Measurements from ENCODE around the gene FMNL3. TPM values are rescaled to one million over a fixed set of nuclear protein-coding genes. Genes with fewer than 3 reads are reported as not detected.
"Not testable (repeated sequence)": the region's sequence is repeated elsewhere in the genome, so short reads cannot be mapped to it uniquely, and the experiment has no call there.

FMNL3 gene
- total RNA-seq, 1 donor from 2014 or later = 17.3 TPM

- Mint-ChIP-seq H3K4me1 (peaks cover 24% of the 10 kb centered on the region), H3K27me3 (ENCODE audit: insufficient read depth, low read depth) (peaks cover 12% of the 10 kb centered on the region), H3K9me3 (no peaks in the 10 kb centered on the region), H3K4me3 (peak overlapping the region; percentile 92), H3K27ac (peak overlapping the region; percentile 91), H3K36me3 (peaks cover 12% of the 10 kb centered on the region)
- Histone ChIP-seq H2AFZ (replicated peaks) (no peak overlapping the region), H3K9ac (peak overlapping the region; percentile 81), H3K36me3 (no peaks in the 10 kb centered on the region), H3F3A (ENCODE audit: low read depth) (peaks cover 19% of the 10 kb centered on the region), H4K20me1 (ENCODE audit: low read depth) (peaks cover 54% of the 10 kb centered on the region), H3K27me3 (no peaks in the 10 kb centered on the region), H3K4me2 (peak overlapping the region; percentile 97), H3K79me2 (ENCODE audit: low read depth) (peaks cover 55% of the 10 kb centered on the region), H3K27ac (peak overlapping the region; percentile 62), H3K4me3 (peak overlapping the region; percentile 66), H3K4me1 (peaks cover 13% of the 10 kb centered on the region), H3K9me3 (ENCODE audit: low read depth) (no peaks in the 10 kb centered on the region)
- peak; percentile 84 for DNase-seq (ENCODE audit: low spot score)
- TF ChIP-seq EZH2 (IDR thresholded peaks at IDR 0.05) (no peak), EZH2phosphoT487 (IDR thresholded peaks at IDR 0.05) (no peak), CTCF (IDR thresholded peaks at IDR 0.05) (no peak)
Observed at GRCh38 chr12:49741882-49742620, 34.8 kb upstream of the FMNL3 start.

GRCh38 chr12:49740930-49741881 is 34.0 kb upstream of the FMNL3 start, which contains the start of gene TMBIM6:
Gene TMBIM6 (plus strand): TSS chr12:49741557. CDS start chr12:49752494, 10,937 bp downstream.
- peaks cover 9% of the 10 kb centered on the region for H3K36me3 Mint-ChIP-seq

GRCh38 chr12:49740277-49740676 is 33.1 kb upstream of the FMNL3 start:
- peak overlapping the region; percentile 44 for H2AFZ ChIP-seq (replicated peaks)

More at GRCh38 chr12:49740930-49741881, 34.0 kb upstream of the FMNL3 start, which contains the start of gene TMBIM6:
- H3K4me1 ChIP-seq = peaks cover 13% of the 10 kb centered on the region
- H4K20me1 ChIP-seq (ENCODE audit: low read depth) = peaks cover 45% of the 10 kb centered on the region
- H3K27ac ChIP-seq = peak within 1 kb of the TSS; percentile 62
- peak within 1 kb of the TSS; percentile 91 for H3K27ac Mint-ChIP-seq
- H3K4me1 Mint-ChIP-seq = peaks cover 24% of the 10 kb centered on the region
- H3K9me3 Mint-ChIP-seq = no peaks in the 10 kb centered on the region
- peak within 1 kb of the TSS; percentile 81 for H3K9ac ChIP-seq
- peak within 1 kb of the TSS; percentile 66 for H3K4me3 ChIP-seq
- H3K4me2 ChIP-seq = peak within 1 kb of the TSS; percentile 97
- no peaks in the 10 kb centered on the region for H3K27me3 ChIP-seq
- no peaks in the 10 kb centered on the region for H3K9me3 ChIP-seq (ENCODE audit: low read depth)
- peaks cover 19% of the 10 kb centered on the region for H3F3A ChIP-seq (ENCODE audit: low read depth)
- H2AFZ ChIP-seq (replicated peaks) = peak within 1 kb of the TSS; percentile 74
- peak; percentile 31 for TF ChIP-seq EZH2 (IDR thresholded peaks at IDR 0.05)
- TF ChIP-seq CTCF (IDR thresholded peaks at IDR 0.05) = peak; percentile 94
- TF ChIP-seq EZH2phosphoT487 (IDR thresholded peaks at IDR 0.05) = no peak
- peak; percentile 100 for DNase-seq (ENCODE audit: low spot score)
- peaks cover 9% of the 10 kb centered on the region for H3K27me3 Mint-ChIP-seq (ENCODE audit: insufficient read depth, low read depth)
- no peaks in the 10 kb centered on the region for H3K36me3 ChIP-seq
- peaks cover 46% of the 10 kb centered on the region for H3K79me2 ChIP-seq (ENCODE audit: low read depth)
- H3K4me3 Mint-ChIP-seq = peak within 1 kb of the TSS; percentile 92

GRCh38 chr12:49738721-49739120 is 31.5 kb upstream of the FMNL3 start:
- not testable (repeated sequence) for H2AFZ ChIP-seq (replicated peaks); H3K9me3 ChIP-seq (ENCODE audit: low read depth); DNase-seq (ENCODE audit: low spot score); H3K4me3 ChIP-seq; H3K27me3 ChIP-seq; H3K27ac ChIP-seq; H3K9me3 Mint-ChIP-seq; H3K27ac Mint-ChIP-seq; H3K4me2 ChIP-seq; H3K36me3 Mint-ChIP-seq; H3K9ac ChIP-seq; H3K36me3 ChIP-seq
- Mint-ChIP-seq H3K4me3 (peak overlapping the region; percentile 13), H3K27me3 (ENCODE audit: insufficient read depth, low read depth) (peaks cover 17% of the 10 kb centered on the region), H3K4me1 (peaks cover 15% of the 10 kb centered on the region)
- H3K4me1 ChIP-seq = peaks cover 13% of the 10 kb centered on the region
- peaks cover 19% of the 10 kb centered on the region for H3F3A ChIP-seq (ENCODE audit: low read depth)
- peaks cover 20% of the 10 kb centered on the region for H4K20me1 ChIP-seq (ENCODE audit: low read depth)
- peaks cover 22% of the 10 kb centered on the region for H3K79me2 ChIP-seq (ENCODE audit: low read depth)

More at GRCh38 chr12:49740277-49740676, 33.1 kb upstream of the FMNL3 start:
- Histone ChIP-seq H3F3A (ENCODE audit: low read depth) (peaks cover 19% of the 10 kb centered on the region), H3K4me2 (peak overlapping the region; percentile 67), H3K4me1 (peaks cover 13% of the 10 kb centered on the region), H4K20me1 (ENCODE audit: low read depth) (peaks cover 36% of the 10 kb centered on the region), H3K79me2 (ENCODE audit: low read depth) (peaks cover 37% of the 10 kb centered on the region)
- DNase-seq (ENCODE audit: low spot score) = peak; percentile 14
- not testable (repeated sequence) for H3K27me3 Mint-ChIP-seq (ENCODE audit: insufficient read depth, low read depth); H3K4me3 Mint-ChIP-seq; H3K9ac ChIP-seq; H3K36me3 Mint-ChIP-seq; H3K9me3 ChIP-seq (ENCODE audit: low read depth); H3K27ac Mint-ChIP-seq; H3K27me3 ChIP-seq; H3K36me3 ChIP-seq; H3K27ac ChIP-seq; H3K4me3 ChIP-seq; H3K9me3 Mint-ChIP-seq
- peaks cover 24% of the 10 kb centered on the region for H3K4me1 Mint-ChIP-seq

- not testable (repeated sequence) for DNase-seq (ENCODE audit: low spot score); H3K27ac ChIP-seq; H4K20me1 ChIP-seq (ENCODE audit: low read depth); H3K27me3 ChIP-seq; H3K4me3 ChIP-seq; H3K4me3 Mint-ChIP-seq; H3K79me2 ChIP-seq (ENCODE audit: low read depth); H3K4me2 ChIP-seq; H3K27ac Mint-ChIP-seq; H3K9ac ChIP-seq; H3K36me3 ChIP-seq; H3F3A ChIP-seq (ENCODE audit: low read depth); H3K9me3 ChIP-seq (ENCODE audit: low read depth); H3K36me3 Mint-ChIP-seq; H2AFZ ChIP-seq (replicated peaks); H3K4me1 Mint-ChIP-seq; H3K4me1 ChIP-seq
- H3K27me3 Mint-ChIP-seq (ENCODE audit: insufficient read depth, low read depth) = peaks cover 12% of the 10 kb centered on the region
- H3K9me3 Mint-ChIP-seq = peaks cover 11% of the 10 kb centered on the region
Observed at GRCh38 chr12:49734900-49735299, 27.7 kb upstream of the FMNL3 start.

Measured in neural progenitor cell (in vitro differentiated cells).